K562 (cell line): Measurements from ENCODE around the gene TXNIP.

ENCODE experiments used
- EP300 ChIP-seq: IDR thresholded peaks from 2 replicates; pipeline ENCODE4 v1.6.1; 2012; ENCODE audit warnings: low read length, improper control_type of control experiment
- HDAC6 ChIP-seq: IDR thresholded peaks from 2 replicates; pipeline ENCODE4 v1.6.1; 2012; ENCODE audit warnings: low read depth, mild to moderate bottlenecking, control low read depth, inconsistent platforms, low read length, moderate library complexity
- SAP30 ChIP-seq: fragments of 200-600 bp; sonication (generic); IDR thresholded peaks from 2 replicates; pipeline ENCODE4 v1.6.1; 2012; ENCODE audit warnings: borderline replicate concordance, low read depth, mild to moderate bottlenecking, moderate library complexity, low read length, control low read depth, inconsistent platforms; ENCODE audit not compliant: insufficient read depth, poor library complexity, severe bottlenecking

DNA sequence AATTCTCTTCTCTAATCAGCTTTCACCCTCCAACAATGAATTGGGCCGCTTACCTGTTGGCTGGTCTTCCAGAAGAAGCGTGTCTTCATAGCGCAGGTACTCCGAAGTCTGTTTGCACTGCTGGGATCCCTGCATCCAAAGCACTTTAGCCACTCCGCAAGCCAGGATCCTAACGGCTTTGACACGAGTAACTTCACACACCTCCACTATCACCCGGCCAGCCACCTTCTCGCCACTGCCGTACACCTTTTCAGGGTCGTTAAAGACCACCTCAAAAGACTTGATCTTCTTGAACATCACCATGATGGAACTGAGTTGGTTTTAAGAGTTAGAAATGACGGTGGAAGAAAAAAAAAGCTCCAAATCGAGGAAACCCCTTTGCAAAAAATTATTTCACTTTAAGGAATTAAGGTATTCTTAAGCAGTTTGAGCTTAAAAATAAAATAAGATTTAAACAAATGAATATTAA, 381 bp downstream of the TXNIP start:
- TF ChIP-seq SAP30 (peak; percentile 11), EP300 (no peak), HDAC6 (no peak)
